Aorta (tissue), 5 donors: ENCODE results near the gene NHLRC1. TPM values are rescaled to one million over a fixed set of nuclear protein-coding genes. Genes with fewer than 3 reads are reported as not detected.
A peak's percentile ranks its signal among the peaks of the same experiment; 100 is the strongest.

ENCODE experiments used
- ATAC-seq: fragments of 200-7000 bp; cut with Tn5 transposase; one replicate; pipeline ENCODE4 v1.9.1; 2022; ENCODE audit warnings: moderate library complexity; ENCODE audit not compliant: low FRiP score
- DNase-seq, 2 donors: peaks; one replicate each; pipeline ENCODE4 v3.0.0-alpha.2; 2020
- H3K27ac ChIP-seq, 2 donors: one replicate each; pipeline ENCODE4 v1.5.1; 2013; ENCODE audit warnings: low read length in 2 of 2, mild to moderate bottlenecking in 2 of 2, moderate library complexity in 2 of 2, control low read depth in 1 of 2, inconsistent platforms in 1 of 2, low read depth in 1 of 2
- H3K27me3 ChIP-seq, 2 donors: one replicate each; pipeline ENCODE4 v1.6.1; 2013; ENCODE audit warnings: control low read depth in 1 of 2, low read length in 1 of 2, mild to moderate bottlenecking in 1 of 2, moderate library complexity in 1 of 2; ENCODE audit not compliant: insufficient read depth in 2 of 2, control insufficient read depth in 1 of 2
- H3K36me3 ChIP-seq, 2 donors: one replicate each; pipeline ENCODE4 v1.6.1; 2013; ENCODE audit warnings: control low read depth in 1 of 2, low read length in 1 of 2, mild to moderate bottlenecking in 1 of 2; ENCODE audit not compliant: insufficient read depth in 2 of 2, control insufficient read depth in 1 of 2
- H3K4me1 ChIP-seq, 2 donors: one replicate each; pipeline ENCODE4 v1.6.1; 2013; ENCODE audit warnings: low read length in 2 of 2, control low read depth in 1 of 2, mild to moderate bottlenecking in 1 of 2, moderate library complexity in 1 of 2; ENCODE audit not compliant: insufficient read depth in 2 of 2, control insufficient read depth in 1 of 2
- H3K4me3 ChIP-seq, 2 donors: one replicate each; pipeline ENCODE4 v1.5.1; 2013; ENCODE audit warnings: low read length in 2 of 2, control low read depth in 1 of 2, mild to moderate bottlenecking in 1 of 2
- H3K9me3 ChIP-seq: one replicate; pipeline ENCODE4 v1.6.1; 2013; ENCODE audit warnings: mild to moderate bottlenecking, low read length; ENCODE audit not compliant: control insufficient read depth
- whole genome bisulfite sequencing, 2 donors: extraction: QIAGEN DNeasy Blood & Tissue Kit; methylation state at CpG; one replicate each; pipeline ENCODE4 v1.1.7; 2013; 5-methylcytosine and 5-hydroxymethylcytosine counted together
- intact Hi-C, 2 donors: fragments of 100-400 bp; cut with DNase I; formaldehyde crosslinking; loops; one replicate each; pipeline versions ENCODE4 v1.14.2 to v1.15.0; 2022
- polyA plus RNA-seq, 2 donors: library from polyadenylated mRNA; stranded (reverse); fragments of 200-250 nt; gene quantifications; one replicate each; pipeline ENCODE4 v1.2.3, GENCODE V29; 2013
- total RNA-seq, 2 donors: library from RNA; stranded (reverse); fragmentation: NEBNext Ultra II Directional; extraction: Animal tissue kit (Norgen Biotek cat#: 25700); gene quantifications; one replicate each; pipeline ENCODE4 v1.2.1, GENCODE V29; 2021
- donor health status: healthy with polysubstance abuse.
- donor health status: Bipolar disorder and iron deficiency.
- donor health status: DM: no; HTN: no; CAD: no.
- donor health status: DM: no; HTN: no; CAD: no.
- donor health status: DM: yes; HTN: yes; CAD: no.

The NHLRC1 gene
- total and polyA plus RNA-seq, 4 donors = 0.94 to 2.1 (median 1.7) TPM

- H3K27me3 ChIP-seq = no peaks in the 10 kb centered on the region
- DNase-seq (no peak), ATAC-seq (peak; percentile 13)
- H3K9me3 ChIP-seq = no peaks in the 10 kb centered on the region
- WGBS, 2 donors = 65 to 76% methylated on average over 19 of the region's 19 CpGs
- no peak overlapping the region for H3K27ac ChIP-seq
- H3K4me1 ChIP-seq = no peaks in the 10 kb centered on the region
- no peaks in the 10 kb centered on the region for H3K36me3 ChIP-seq
- H3K4me3 ChIP-seq = no peak overlapping the region
- intact Hi-C loops = loop anchor here (2.0 to 10.0 kb wide), 4 partner anchors 79 to 967 kb away; partner anchors contain the start of gene KIF13A (in 1 of the 2)
Measured at GRCh38 chr6:18121580-18122127, 823 bp downstream of the NHLRC1 start.

GRCh38 chr6:18119236-18119635, 3.2 kb downstream of the NHLRC1 start:
- Histone ChIP-seq H3K9me3 (no peaks in the 10 kb centered on the region), H3K27me3 (no peaks in the 10 kb centered on the region), H3K4me1 (no peaks in the 10 kb centered on the region), H3K36me3 (no peaks in the 10 kb centered on the region), H3K4me3 (no peak overlapping the region), H3K27ac (no peak overlapping the region)
- intact Hi-C loops = no loop called here
- 69 to 87% methylated on average over 5 of the region's 5 CpGs for WGBS, 2 donors
- no peak for DNase-seq
- ATAC-seq = no peak

GRCh38 chr6:18118330-18118729, 4.1 kb downstream of the NHLRC1 start:
- no peaks in the 10 kb centered on the region for H3K4me1 ChIP-seq
- DNase-seq (no peak), ATAC-seq (no peak)
- no peaks in the 10 kb centered on the region for H3K27me3 ChIP-seq
- no peaks in the 10 kb centered on the region for H3K9me3 ChIP-seq
- intact Hi-C loops = no loop called here
- 10 to 14% methylated on average over 3 of the region's 3 CpGs for WGBS, 2 donors
- no peak overlapping the region for H3K27ac ChIP-seq
- H3K4me3 ChIP-seq = no peak overlapping the region
- no peaks in the 10 kb centered on the region for H3K36me3 ChIP-seq

- Histone ChIP-seq H3K36me3 (no peaks in the 10 kb centered on the region), H3K4me3 (no peak overlapping the region), H3K27ac (no peak overlapping the region), H3K27me3 (no peaks in the 10 kb centered on the region), H3K9me3 (no peaks in the 10 kb centered on the region), H3K4me1 (no peaks in the 10 kb centered on the region)
- ATAC-seq (no peak), DNase-seq (no peak)
- WGBS, 2 donors = 79 to 83% methylated on average over 5 of the region's 5 CpGs
- intact Hi-C loops = no loop called here
Measured at GRCh38 chr6:18117136-18117535, 5.3 kb downstream of the NHLRC1 start.

DNA sequence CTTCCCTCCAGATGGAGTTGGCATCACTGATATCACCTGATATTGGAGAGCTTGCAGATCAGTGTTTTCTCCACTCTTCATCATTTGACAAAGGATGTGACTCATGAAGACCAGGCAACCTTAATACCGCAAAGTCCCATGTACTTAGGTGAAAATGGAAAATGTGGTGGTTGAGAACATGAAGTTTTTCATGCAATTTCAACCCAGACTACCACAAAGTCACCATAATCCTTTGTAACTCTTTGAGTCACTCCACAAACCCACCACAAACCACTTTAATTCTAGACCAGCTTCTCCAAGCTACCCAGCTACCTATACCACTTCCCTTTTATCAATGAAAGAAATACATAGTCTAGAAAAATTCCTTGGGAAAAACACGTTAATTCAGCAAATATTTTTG, 7.1 kb downstream of the NHLRC1 start:
- intact Hi-C loops = no loop called here
- DNase-seq = no peak
- 81 to 88% methylated on average over 2 of the region's 2 CpGs for WGBS, 2 donors

GRCh38 chr6:18110162-18110561, 12.3 kb downstream of the NHLRC1 start:
- intact Hi-C loops = no loop called here
- ATAC-seq = no peak
- H3K27ac ChIP-seq = peak overlapping the region in 1 of 2 donors; percentile 28
- H3K27me3 ChIP-seq = no peaks in the 10 kb centered on the region
- DNase-seq = no peak
- no peak overlapping the region for H3K4me3 ChIP-seq
- no peaks in the 10 kb centered on the region for H3K4me1 ChIP-seq
- H3K36me3 ChIP-seq = no peaks in the 10 kb centered on the region
- peaks cover 1% of the 10 kb centered on the region for H3K9me3 ChIP-seq

More for the DNA sequence above, 7.1 kb downstream of the NHLRC1 start:
- no peak for ATAC-seq
- no peak overlapping the region for H3K27ac ChIP-seq
- H3K27me3 ChIP-seq = no peaks in the 10 kb centered on the region
- no peaks in the 10 kb centered on the region for H3K4me1 ChIP-seq
- H3K9me3 ChIP-seq = no peaks in the 10 kb centered on the region
- H3K36me3 ChIP-seq = no peaks in the 10 kb centered on the region
- no peak overlapping the region for H3K4me3 ChIP-seq

- no peak overlapping the region for H3K27ac ChIP-seq
- intact Hi-C loops = no loop called here
- H3K9me3 ChIP-seq = peaks cover 1% of the 10 kb centered on the region
- no peak for ATAC-seq
- no peaks in the 10 kb centered on the region for H3K4me1 ChIP-seq
- H3K4me3 ChIP-seq = no peak overlapping the region
- no peaks in the 10 kb centered on the region for H3K27me3 ChIP-seq
- H3K36me3 ChIP-seq = no peaks in the 10 kb centered on the region
- no peak for DNase-seq
- WGBS, 2 donors = 93 to 98% methylated on average over 1 of the region's 1 CpG
Measured at GRCh38 chr6:18107061-18107460, 15.4 kb downstream of the NHLRC1 start.

DNA sequence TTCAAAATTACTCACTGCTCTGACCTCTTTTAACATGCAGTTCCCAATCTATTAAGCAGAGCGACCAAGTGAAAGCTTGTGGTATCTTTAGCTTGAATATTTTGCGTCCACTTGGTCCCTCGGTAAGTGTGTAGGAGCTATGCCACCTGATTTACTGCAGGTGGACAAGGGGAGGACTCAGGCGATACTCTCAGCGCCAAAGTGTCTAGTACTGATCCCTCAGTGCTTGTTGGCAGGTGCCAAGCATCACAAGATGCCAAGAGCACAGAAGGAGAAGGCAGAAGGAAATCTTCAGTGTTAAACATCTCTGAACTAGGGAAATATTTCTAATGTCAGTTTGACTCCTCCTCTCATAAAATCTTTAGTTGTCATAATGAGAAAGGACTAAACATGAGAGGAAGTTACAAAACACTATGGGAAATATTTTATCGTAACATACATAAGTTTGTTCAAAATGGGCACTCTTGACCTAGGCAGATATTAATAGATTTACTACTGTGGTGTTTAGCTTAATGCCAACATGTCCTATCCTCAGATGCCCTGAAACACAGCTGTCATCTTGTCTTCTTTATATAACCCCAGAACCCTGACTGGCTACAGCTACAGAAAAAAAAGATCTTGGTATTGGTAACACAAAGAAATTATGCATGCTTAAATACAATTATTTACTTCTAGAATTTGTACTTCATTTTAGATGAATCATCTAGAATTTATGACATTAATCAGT, 19.5 kb downstream of the NHLRC1 start:
- intact Hi-C loops = loop anchor here in 1 of 2 donors (5.0 kb wide), 1 partner anchor 51 kb away; no protein-coding TSS in a partner anchor
- no peak overlapping the region for H3K4me3 ChIP-seq
- no peaks in the 10 kb centered on the region for H3K4me1 ChIP-seq
- no peak overlapping the region for H3K27ac ChIP-seq
- DNase-seq = no peak
- no peak for ATAC-seq
- peaks cover 1% of the 10 kb centered on the region for H3K9me3 ChIP-seq
- no peaks in the 10 kb centered on the region for H3K27me3 ChIP-seq
- H3K36me3 ChIP-seq = no peaks in the 10 kb centered on the region
- 52 to 66% methylated on average over 6 of the region's 6 CpGs for WGBS, 2 donors

GRCh38 chr6:18101873-18102272, 20.6 kb downstream of the NHLRC1 start:
- ATAC-seq (no peak), DNase-seq (no peak)
- H3K27me3 ChIP-seq = no peaks in the 10 kb centered on the region
- no peak overlapping the region for H3K4me3 ChIP-seq
- no peak overlapping the region for H3K27ac ChIP-seq
- H3K9me3 ChIP-seq = no peaks in the 10 kb centered on the region
- no peaks in the 10 kb centered on the region for H3K36me3 ChIP-seq
- 98 to 100% methylated on average over 2 of the region's 2 CpGs for WGBS, 2 donors
- intact Hi-C loops = loop anchor here in 1 of 2 donors (5.0 kb wide), 1 partner anchor 50 kb away; no protein-coding TSS in a partner anchor
- H3K4me1 ChIP-seq = no peaks in the 10 kb centered on the region
